HFFc6 (cell line): Measurements from ENCODE around the gene GPR32. TPM values are rescaled to one million over a fixed set of nuclear protein-coding genes. Genes with fewer than 3 reads are reported as not detected.
A peak's percentile ranks its signal among the peaks of the same experiment; 100 is the strongest.

Experiments
- DNase-seq: peaks from one replicate; pipeline ENCODE4 v3.0.0-alpha.2; 2018
- H3K27ac Mint-ChIP-seq: 2 replicates; pipeline ENCODE4 v1.8.0; 2020; ENCODE audit warnings: mild to moderate bottlenecking, mixed read lengths
- H3K27me3 Mint-ChIP-seq: 2 replicates; pipeline ENCODE4 v1.8.0; 2021; ENCODE audit warnings: mild to moderate bottlenecking, moderate library complexity, mixed read lengths; ENCODE audit not compliant: insufficient read depth
- H3K36me3 Mint-ChIP-seq: 2 replicates; pipeline ENCODE4 v1.8.0; 2021; ENCODE audit warnings: low read depth, mixed read lengths
- H3K4me1 Mint-ChIP-seq: 2 replicates; pipeline ENCODE4 v1.8.0; 2020; ENCODE audit warnings: low read depth, mixed read lengths
- H3K4me3 Mint-ChIP-seq: 2 replicates; pipeline ENCODE4 v1.8.0; 2020; ENCODE audit warnings: mild to moderate bottlenecking, moderate library complexity, mixed read lengths
- H3K9me3 Mint-ChIP-seq: 2 replicates; pipeline ENCODE4 v1.8.0; 2020; ENCODE audit warnings: mild to moderate bottlenecking, mixed read lengths
- total RNA-seq, 6 experiments: library from RNA; stranded (reverse); fragmentation: NEBNext Ultra II Directional; extraction: Animal tissue kit (Norgen Biotek cat#: 25700); gene quantifications; 2 replicates in 1 of 6; 3 replicates in 5 of 6; pipeline ENCODE4 v1.2.3, GENCODE V29; 2021
- TF ChIP-seq, protein P1 (sequence below): fragments of 200-600 bp; sonication (generic); IDR thresholded peaks from 2 replicates; pipeline ENCODE4 v1.5.0; 2021; ENCODE audit warnings: antibody characterized with exemption, mild to moderate bottlenecking

The GPR32 gene
- total RNA-seq, 6 experiments from 2014 or later, result not detected

- TF ChIP-seq, protein P1, sequence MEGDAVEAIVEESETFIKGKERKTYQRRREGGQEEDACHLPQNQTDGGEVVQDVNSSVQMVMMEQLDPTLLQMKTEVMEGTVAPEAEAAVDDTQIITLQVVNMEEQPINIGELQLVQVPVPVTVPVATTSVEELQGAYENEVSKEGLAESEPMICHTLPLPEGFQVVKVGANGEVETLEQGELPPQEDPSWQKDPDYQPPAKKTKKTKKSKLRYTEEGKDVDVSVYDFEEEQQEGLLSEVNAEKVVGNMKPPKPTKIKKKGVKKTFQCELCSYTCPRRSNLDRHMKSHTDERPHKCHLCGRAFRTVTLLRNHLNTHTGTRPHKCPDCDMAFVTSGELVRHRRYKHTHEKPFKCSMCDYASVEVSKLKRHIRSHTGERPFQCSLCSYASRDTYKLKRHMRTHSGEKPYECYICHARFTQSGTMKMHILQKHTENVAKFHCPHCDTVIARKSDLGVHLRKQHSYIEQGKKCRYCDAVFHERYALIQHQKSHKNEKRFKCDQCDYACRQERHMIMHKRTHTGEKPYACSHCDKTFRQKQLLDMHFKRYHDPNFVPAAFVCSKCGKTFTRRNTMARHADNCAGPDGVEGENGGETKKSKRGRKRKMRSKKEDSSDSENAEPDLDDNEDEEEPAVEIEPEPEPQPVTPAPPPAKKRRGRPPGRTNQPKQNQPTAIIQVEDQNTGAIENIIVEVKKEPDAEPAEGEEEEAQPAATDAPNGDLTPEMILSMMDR, result no peak
- Mint-ChIP-seq H3K4me3 (no peak overlapping the region), H3K27ac (no peak overlapping the region), H3K4me1 (peaks cover 16% of the 10 kb centered on the region), H3K36me3 (peaks cover 6% of the 10 kb centered on the region; the same call in 1 of the 2 replicates), H3K9me3 (no peaks in the 10 kb centered on the region), H3K27me3 (peaks cover 8% of the 10 kb centered on the region)
- DNase-seq, result no peak
These were observed 27.8 kb downstream of the GPR32 start for GRCh38 chr19:50797781-50798658.

DNA sequence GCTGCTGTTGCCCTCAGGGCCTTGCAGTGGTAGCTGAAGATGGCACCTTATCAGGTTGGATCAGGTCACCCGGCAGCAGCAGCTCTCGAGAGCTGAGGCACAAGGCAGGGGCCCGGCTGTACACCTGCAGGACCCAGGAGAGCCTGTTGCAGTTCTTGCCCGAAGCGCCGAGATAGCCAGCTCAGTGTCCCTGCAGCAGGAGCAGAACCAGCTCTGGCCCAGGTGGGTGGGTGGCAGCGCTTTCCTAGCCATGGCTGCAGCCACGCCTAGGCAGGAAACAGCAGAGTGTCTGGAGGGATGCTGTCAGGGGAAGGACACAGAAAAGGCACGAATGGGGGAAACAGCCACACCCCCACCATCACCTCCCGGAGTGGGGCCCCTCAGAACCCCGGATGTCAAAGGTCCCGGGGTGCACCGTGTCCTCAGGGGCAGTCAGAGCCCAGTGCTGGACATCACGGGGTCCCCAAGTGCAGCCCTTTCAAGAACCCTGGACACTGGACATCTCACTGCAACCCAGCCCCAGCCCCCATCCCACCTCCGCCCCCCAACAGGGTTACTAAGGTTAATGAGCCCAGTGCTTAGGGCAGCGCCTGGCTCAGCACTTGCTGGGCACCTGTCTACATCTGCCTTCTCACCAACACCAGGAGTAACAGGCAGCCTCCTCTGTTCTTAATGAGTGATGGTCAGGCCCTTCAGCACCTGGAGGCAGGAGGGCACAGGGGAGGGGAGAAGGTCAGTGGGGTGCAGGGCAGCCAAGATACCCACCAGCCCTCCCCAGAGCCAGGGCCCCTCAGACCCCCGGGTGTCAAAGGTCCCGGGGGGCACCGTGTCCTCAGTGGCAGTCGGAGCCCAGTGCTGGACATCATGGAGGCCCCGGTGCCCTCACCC is 28.6 kb downstream of the GPR32 start:
- peaks cover 4% of the 10 kb centered on the region for H3K27me3 Mint-ChIP-seq
- no peak overlapping the region for H3K4me3 Mint-ChIP-seq
- TF ChIP-seq, protein P1, result no peak
- no peaks in the 10 kb centered on the region for H3K9me3 Mint-ChIP-seq
- no peak overlapping the region for H3K27ac Mint-ChIP-seq
- no peak for DNase-seq
- peaks cover 17% of the 10 kb centered on the region for H3K4me1 Mint-ChIP-seq
- peaks cover 14% of the 10 kb centered on the region for H3K36me3 Mint-ChIP-seq

DNA sequence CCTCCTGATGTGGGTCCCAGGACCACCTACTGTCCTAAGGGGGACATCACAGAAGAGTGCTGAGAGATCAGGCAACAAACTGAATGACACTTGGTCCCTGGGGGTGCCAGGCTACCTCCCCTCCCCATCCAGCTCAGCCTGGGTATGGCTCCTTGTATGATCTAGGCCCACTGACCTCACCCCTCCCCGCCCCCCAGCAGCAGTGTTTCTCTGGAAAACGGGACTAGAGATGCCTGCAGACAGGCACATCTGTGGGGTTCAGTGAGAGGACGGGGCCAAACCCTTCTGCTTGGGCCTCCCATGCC is 29.2 kb downstream of the GPR32 start:
- peaks cover 17% of the 10 kb centered on the region for H3K4me1 Mint-ChIP-seq
- H3K4me3 Mint-ChIP-seq, result no peak overlapping the region
- H3K9me3 Mint-ChIP-seq, result peaks cover 3% of the 10 kb centered on the region; the same call in 1 of the 2 replicates
- TF ChIP-seq, protein P1, result no peak
- H3K27ac Mint-ChIP-seq, result no peak overlapping the region
- H3K36me3 Mint-ChIP-seq, result peaks cover 19% of the 10 kb centered on the region
- peaks cover 7% of the 10 kb centered on the region for H3K27me3 Mint-ChIP-seq
- DNase-seq, result no peak

- Mint-ChIP-seq H3K9me3 (peaks cover 4% of the 10 kb centered on the region; the same call in 1 of the 2 replicates), H3K4me3 (peak overlapping the region; percentile 35; the same call in 1 of the 2 replicates), H3K27ac (peak overlapping the region; percentile 26; the same call in 1 of the 2 replicates), H3K36me3 (peaks cover 19% of the 10 kb centered on the region), H3K27me3 (peaks cover 11% of the 10 kb centered on the region), H3K4me1 (peaks cover 21% of the 10 kb centered on the region)
- DNase-seq, result no peak
- TF ChIP-seq, protein P1, result no peak
These were observed 30.8 kb downstream of the GPR32 start for GRCh38 chr19:50801107-50801506.

- Mint-ChIP-seq H3K27ac (peak overlapping the region; percentile 100), H3K4me3 (peak overlapping the region; percentile 99), H3K4me1 (peaks cover 25% of the 10 kb centered on the region), H3K36me3 (peaks cover 19% of the 10 kb centered on the region), H3K9me3 (peaks cover 4% of the 10 kb centered on the region; the same call in 1 of the 2 replicates), H3K27me3 (peaks cover 8% of the 10 kb centered on the region)
- DNase-seq, result no peak
- TF ChIP-seq, protein P1, result no peak
These were observed 33.6 kb downstream of the GPR32 start for GRCh38 chr19:50803633-50804419.
